ENCODE measurements around the gene TBL1X. TPM values are rescaled to one million over a fixed set of nuclear protein-coding genes. Genes with fewer than 3 reads are reported as not detected.

TBL1X gene
- total RNA-seq, 1 experiment from 2014 or later = 14.6 TPM

GRCh38 chrX:9622128-9622527, 157.3 kb downstream of the TBL1X start:
- CTCF ChIA-PET = no interaction called here
- no peak overlapping the region for H3K27ac ChIP-seq (ENCODE audit: low read length)

GRCh38 chrX:9626379-9626778, 161.5 kb downstream of the TBL1X start:
- H3K4me1 ChIP-seq (ENCODE audit: control insufficient read depth, insufficient read depth, low read length) = no peaks in the 10 kb centered on the region
- no peak for DNase-seq (ENCODE audit: low read depth, low spot score)
- H3K4me3 ChIP-seq (ENCODE audit: low read depth in 2 of 2, low read length in 2 of 2) = no peak overlapping the region
- in situ Hi-C loops (cut with HindIII; ENCODE audit: low pct_unique_long_range_greater_than_20kb, low sequenced_read_pairs) = no loop called here
- no peaks in the 10 kb centered on the region for H3K27me3 ChIP-seq (ENCODE audit: control insufficient read depth, insufficient read depth, low read length)
- TF ChIP-seq TCF7L2 (IDR thresholded peaks at IDR 0.05; ENCODE audit: low read depth, low read length) (no peak), CTCF (IDR thresholded peaks at IDR 0.05) (no peak)
- H3K36me3 ChIP-seq (ENCODE audit: control insufficient read depth, insufficient read depth, low read length) = no peaks in the 10 kb centered on the region
- POLR2A ChIA-PET = no interaction called here
- H3K9me3 ChIP-seq (ENCODE audit: control insufficient read depth, insufficient read depth, low read depth, low read length) = no peaks in the 10 kb centered on the region
- intact Hi-C loops (cut with micrococcal nuclease; ENCODE audit: unreplicated experiment) = no loop called here
- CTCF ChIA-PET = no interaction called here
- no peak overlapping the region for H3K27ac ChIP-seq (ENCODE audit: low read length)
- no peak for ATAC-seq
- no TSS peak for BruUV-seq (replicated peaks)

More at GRCh38 chrX:9622128-9622527, 157.3 kb downstream of the TBL1X start:
- Histone ChIP-seq H3K9me3 (ENCODE audit: control insufficient read depth, insufficient read depth, low read depth, low read length) (no peaks in the 10 kb centered on the region), H3K36me3 (ENCODE audit: control insufficient read depth, insufficient read depth, low read length) (no peaks in the 10 kb centered on the region), H3K4me1 (ENCODE audit: control insufficient read depth, insufficient read depth, low read length) (no peaks in the 10 kb centered on the region), H3K27me3 (ENCODE audit: control insufficient read depth, insufficient read depth, low read length) (no peaks in the 10 kb centered on the region), H3K4me3 (ENCODE audit: low read depth in 2 of 2, low read length in 2 of 2) (no peak overlapping the region)
- in situ Hi-C loops (cut with HindIII; ENCODE audit: low pct_unique_long_range_greater_than_20kb, low sequenced_read_pairs) = no loop called here
- DNase-seq (ENCODE audit: low read depth, low spot score) (no peak), ATAC-seq (no peak)
- no TSS peak for BruUV-seq (replicated peaks)
- TF ChIP-seq TCF7L2 (IDR thresholded peaks at IDR 0.05; ENCODE audit: low read depth, low read length) (no peak), SIN3A (IDR thresholded peaks at IDR 0.05; ENCODE audit: borderline replicate concordance, insufficient read depth, low read depth, low read length) (no peak), CTCF (IDR thresholded peaks at IDR 0.05) (no peak), REST (IDR thresholded peaks at IDR 0.05; ENCODE audit: insufficient read depth in 1 of 2, low read depth in 2 of 2, low read length in 1 of 2) (no peak), POLR2AphosphoS5 (IDR thresholded peaks at IDR 0.05; ENCODE audit: low read depth, low read length) (no peak)
- intact Hi-C loops (cut with micrococcal nuclease; ENCODE audit: unreplicated experiment) = no loop called here
- POLR2A ChIA-PET = no interaction called here

- no peak for ATAC-seq
- POLR2A ChIA-PET = no interaction called here
These were observed 163.1 kb downstream of the TBL1X start for GRCh38 chrX:9627922-9628321.

More at GRCh38 chrX:9627922-9628321, 163.1 kb downstream of the TBL1X start:
- Histone ChIP-seq H3K27ac (ENCODE audit: low read length) (no peak overlapping the region), H3K4me1 (ENCODE audit: control insufficient read depth, insufficient read depth, low read length) (no peaks in the 10 kb centered on the region), H3K36me3 (ENCODE audit: control insufficient read depth, insufficient read depth, low read length) (no peaks in the 10 kb centered on the region), H3K27me3 (ENCODE audit: control insufficient read depth, insufficient read depth, low read length) (no peaks in the 10 kb centered on the region), H3K4me3 (ENCODE audit: low read depth in 2 of 2, low read length in 2 of 2) (no peak overlapping the region), H3K9me3 (ENCODE audit: control insufficient read depth, insufficient read depth, low read depth, low read length) (no peaks in the 10 kb centered on the region)
- in situ Hi-C loops (cut with HindIII; ENCODE audit: low pct_unique_long_range_greater_than_20kb, low sequenced_read_pairs) (no loop called here), intact Hi-C loops (cut with micrococcal nuclease; ENCODE audit: unreplicated experiment) (no loop called here)
- no TSS peak for BruUV-seq (replicated peaks)
- TF ChIP-seq TCF7L2 (IDR thresholded peaks at IDR 0.05; ENCODE audit: low read depth, low read length) (no peak), CTCF (IDR thresholded peaks at IDR 0.05) (no peak), REST (IDR thresholded peaks at IDR 0.05; ENCODE audit: insufficient read depth in 1 of 2, low read depth in 2 of 2, low read length in 1 of 2) (no peak), SIN3A (IDR thresholded peaks at IDR 0.05; ENCODE audit: borderline replicate concordance, insufficient read depth, low read depth, low read length) (no peak), POLR2AphosphoS5 (IDR thresholded peaks at IDR 0.05; ENCODE audit: low read depth, low read length) (no peak)
- DNase-seq (ENCODE audit: low read depth, low spot score) = no peak
- CTCF ChIA-PET = no interaction called here
